RPMI7951 (cell line): ENCODE measurements around the gene IQSEC2. TPM values are rescaled to one million over a fixed set of nuclear protein-coding genes. Genes with fewer than 3 reads are reported as not detected.

Experiments
- DNase-seq: peaks from one replicate; pipeline ENCODE4 v3.0.0-alpha.2; 2012; ENCODE audit warnings: low read depth
- total RNA-seq: library from RNA; depleted of rRNA; stranded (reverse); fragments of >200 nt; shearing (Covaris generic); gene quantifications from 2 replicates; pipeline ENCODE4 v1.2.3, GENCODE V29; 2014

Gene IQSEC2
- total RNA-seq, 1 experiment from 2014 or later, result 28.4 TPM

GRCh38 chrX:53268173-53268572 lies 13.2 kb downstream of the IQSEC2 start:
- DNase-seq, result no peak

GRCh38 chrX:53266914-53267313 lies 14.5 kb downstream of the IQSEC2 start:
- DNase-seq, result no peak

- DNase-seq, result peak; percentile 28
Measured at GRCh38 chrX:53265771-53266574, 15.4 kb downstream of the IQSEC2 start.

- peak; percentile 90 for DNase-seq
Measured at GRCh38 chrX:53263597-53264094, 17.7 kb downstream of the IQSEC2 start.

GRCh38 chrX:53262918-53263394 lies 18.4 kb downstream of the IQSEC2 start:
- peak; percentile 93 for DNase-seq

GRCh38 chrX:53262189-53262917 lies 19.0 kb downstream of the IQSEC2 start:
- DNase-seq, result no peak

- no peak for DNase-seq
Measured at GRCh38 chrX:53261355-53261972, 19.9 kb downstream of the IQSEC2 start.

GRCh38 chrX:53260836-53261235 lies 20.5 kb downstream of the IQSEC2 start:
- no peak for DNase-seq

- no peak for DNase-seq
Measured at GRCh38 chrX:53257670-53258423, 23.5 kb downstream of the IQSEC2 start.

GRCh38 chrX:53257166-53257565 lies 24.2 kb downstream of the IQSEC2 start:
- DNase-seq, result no peak

- DNase-seq, result no peak
Measured at GRCh38 chrX:53256446-53257041, 24.8 kb downstream of the IQSEC2 start.

- no peak for DNase-seq
Measured at GRCh38 chrX:53255738-53256191, 25.6 kb downstream of the IQSEC2 start.

- no peak for DNase-seq
Measured at GRCh38 chrX:53254570-53255461, 26.6 kb downstream of the IQSEC2 start.

- no peak for DNase-seq
Measured at GRCh38 chrX:53253293-53254020, 27.9 kb downstream of the IQSEC2 start.

- DNase-seq, result peak; percentile 81
Measured at GRCh38 chrX:53251307-53251706, 30.1 kb downstream of the IQSEC2 start.

GRCh38 chrX:53250556-53250955 lies 30.8 kb downstream of the IQSEC2 start:
- DNase-seq, result no peak

- no peak for DNase-seq
Measured at GRCh38 chrX:53249408-53250042, 31.9 kb downstream of the IQSEC2 start.

GRCh38 chrX:53247928-53248327 lies 33.5 kb downstream of the IQSEC2 start:
- no peak for DNase-seq

GRCh38 chrX:53246231-53246630 lies 35.2 kb downstream of the IQSEC2 start:
- no peak for DNase-seq
